ENCODE measurements around the gene LDLRAP1.
A peak's percentile ranks its signal among the peaks of the same experiment; 100 is the strongest.
"Not testable (repeated sequence)": the region's sequence is repeated elsewhere in the genome, so short reads cannot be mapped to it uniquely, and the experiment has no call there.

LDLRAP1 gene

DNA sequence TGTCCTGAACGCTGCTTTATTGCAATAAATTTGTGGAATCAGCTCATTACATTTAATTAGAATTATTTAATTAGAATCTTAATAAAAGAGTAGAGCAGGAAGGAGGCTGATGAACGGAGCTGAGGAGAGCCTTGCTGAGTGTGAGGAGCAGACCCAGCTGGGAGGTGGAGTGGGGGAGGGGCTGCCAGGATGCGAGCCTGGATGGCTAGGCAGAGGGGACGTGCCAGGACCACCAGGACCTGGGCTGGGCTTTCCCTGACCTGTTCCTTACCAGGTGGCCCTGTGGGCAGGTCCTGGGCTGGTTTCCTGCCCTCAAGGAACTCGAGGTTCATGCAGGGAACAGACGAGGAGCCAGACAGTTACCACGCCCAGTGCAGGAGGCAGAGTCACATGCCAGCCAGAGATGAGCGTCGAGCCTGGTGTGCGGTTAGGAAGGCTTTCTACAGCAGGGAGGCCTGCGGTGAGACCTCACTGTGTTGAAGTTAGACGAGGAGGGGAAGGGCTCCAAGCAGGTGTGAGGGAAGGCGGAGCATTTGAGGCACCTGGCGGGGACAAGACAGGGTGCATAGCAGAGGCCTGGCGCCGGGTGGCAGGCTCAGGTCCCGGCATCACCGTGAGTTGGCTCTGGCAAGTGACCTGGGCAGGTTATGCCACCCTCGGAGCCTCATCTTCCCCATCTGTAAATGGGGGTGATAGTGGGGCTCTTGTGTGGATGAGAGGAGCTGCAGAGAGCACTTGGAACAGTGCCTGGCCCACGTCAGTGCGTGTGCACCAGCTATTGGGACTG lies 33.9 kb downstream of the LDLRAP1 start:
- DNase-seq: no peak

DNA sequence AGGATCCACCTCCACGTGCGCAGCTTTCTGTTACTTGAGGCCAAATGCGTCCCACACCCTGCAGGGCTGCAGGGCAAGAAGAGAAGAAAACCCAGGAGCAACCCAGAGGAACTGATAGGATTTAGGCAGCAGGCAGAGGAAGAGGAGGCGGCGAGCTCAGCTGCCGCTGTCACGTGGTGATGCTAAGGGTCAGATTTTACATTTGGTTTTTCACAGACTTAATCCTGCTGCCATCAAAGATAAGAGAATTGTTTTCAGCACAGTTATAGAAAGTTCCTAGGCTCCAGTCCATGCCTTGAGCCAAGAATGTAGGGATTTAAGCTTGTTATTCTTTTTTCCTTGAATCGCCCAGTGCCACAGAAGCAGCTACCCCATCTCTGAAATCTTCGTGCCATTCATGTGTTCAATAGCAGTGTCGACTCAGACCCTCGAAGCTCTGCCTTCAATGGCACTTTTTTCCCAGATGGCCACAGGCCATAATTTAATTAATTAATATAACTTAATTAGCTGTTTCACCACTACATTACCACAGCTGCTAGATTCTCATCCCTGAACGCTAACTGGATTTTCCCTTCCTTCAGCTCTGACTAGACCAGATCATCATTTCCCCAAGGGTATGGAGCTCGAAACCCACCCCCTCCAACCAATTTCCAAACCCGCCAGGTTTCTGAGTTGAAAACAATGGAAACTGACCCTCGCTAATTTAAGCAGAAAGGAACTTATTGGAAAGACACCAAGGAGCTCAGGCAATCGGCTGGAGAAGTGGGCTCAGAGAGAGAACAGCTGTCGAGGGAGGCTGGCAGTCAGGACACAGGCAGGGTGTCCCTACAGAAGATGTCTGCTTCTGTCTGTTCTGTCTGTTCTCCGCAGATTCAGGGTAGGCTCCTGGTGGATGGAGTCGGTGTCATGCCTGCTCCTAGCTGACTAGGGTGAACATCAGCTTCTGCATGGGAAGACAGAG lies 36.2 kb downstream of the LDLRAP1 start:
- no peak for DNase-seq

DNA sequence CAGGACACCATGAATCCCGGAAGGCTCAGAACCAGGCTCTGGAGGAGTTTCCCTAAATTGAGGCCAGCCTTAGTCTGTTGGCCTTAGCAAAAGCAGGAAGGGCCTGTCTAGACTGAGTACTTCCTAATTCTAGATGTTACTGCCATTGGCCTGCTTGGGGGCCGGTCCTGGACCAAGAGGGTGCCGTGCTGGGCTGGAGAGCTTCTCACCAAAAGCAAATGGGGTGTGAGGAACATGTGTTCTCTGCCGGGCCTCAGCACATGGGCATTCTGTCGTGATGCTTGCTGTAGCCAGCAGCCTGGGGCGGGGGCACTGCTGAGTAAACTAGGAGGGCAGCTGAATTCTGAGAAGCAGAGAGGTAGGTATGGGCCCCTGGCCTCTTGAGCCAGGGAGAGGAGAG lies 37.5 kb downstream of the LDLRAP1 start:
- DNase-seq: no peak

DNA sequence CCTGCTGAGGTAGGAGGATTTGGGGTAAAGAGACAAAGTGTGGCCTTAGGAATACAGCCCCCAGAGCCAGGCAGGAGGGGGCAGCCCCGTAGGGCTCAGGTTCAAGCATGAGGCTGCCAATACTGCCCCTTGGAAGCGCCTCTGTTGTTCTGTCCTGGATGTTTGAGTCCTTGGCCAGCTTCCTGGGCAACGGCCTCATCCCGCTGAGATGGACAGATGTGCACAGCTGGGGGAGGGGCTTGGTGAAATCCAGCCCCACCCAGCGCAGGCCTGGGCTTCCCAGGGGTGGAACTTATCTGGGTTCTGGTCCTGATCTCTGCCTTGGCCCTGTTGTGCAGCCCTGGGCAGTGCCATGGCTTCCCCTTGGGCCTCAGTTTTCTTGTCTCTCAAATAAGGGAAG lies 38.4 kb downstream of the LDLRAP1 start:
- DNase-seq: no peak

DNA sequence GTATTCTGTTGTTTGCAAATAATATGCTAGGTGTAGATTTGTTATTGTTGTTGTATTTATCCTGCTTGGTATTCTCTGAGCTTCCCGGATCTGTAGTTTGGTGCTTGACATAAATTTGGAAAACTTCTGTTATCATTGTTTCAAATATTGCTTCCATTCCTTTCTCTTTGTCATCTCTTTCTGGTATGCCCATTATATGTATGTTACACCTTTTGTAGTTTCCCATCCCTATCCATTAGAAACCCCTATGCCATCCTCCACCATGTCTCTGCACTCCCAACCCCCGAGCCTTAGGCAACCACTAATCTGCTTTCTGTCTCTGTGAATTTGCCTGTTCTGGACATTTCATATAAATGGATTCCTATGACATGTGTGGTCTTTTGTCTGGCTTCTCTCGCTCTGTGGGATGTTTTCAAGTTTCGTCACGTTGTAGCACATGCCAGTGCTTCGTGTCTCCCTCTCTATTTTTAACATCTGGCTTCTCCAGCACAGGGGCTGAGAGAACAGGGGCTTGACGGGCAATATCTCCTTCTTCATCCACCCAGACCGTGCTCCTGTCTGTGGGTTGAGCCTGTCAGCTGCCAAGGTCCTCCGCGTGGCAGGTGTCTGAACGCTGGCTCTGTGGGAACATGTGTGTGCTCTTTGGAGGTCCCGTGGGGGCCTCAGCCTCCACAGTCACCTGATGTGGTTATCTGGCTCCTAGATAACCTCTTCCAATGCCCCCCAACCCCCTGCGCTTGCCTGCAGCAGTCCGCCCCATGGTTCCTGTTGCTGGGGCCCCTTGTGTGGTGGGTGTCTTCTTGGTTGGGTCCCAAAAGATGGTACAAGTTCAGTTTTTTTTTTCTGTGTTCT lies 40.3 kb downstream of the LDLRAP1 start:
- DNase-seq: no peak

DNA sequence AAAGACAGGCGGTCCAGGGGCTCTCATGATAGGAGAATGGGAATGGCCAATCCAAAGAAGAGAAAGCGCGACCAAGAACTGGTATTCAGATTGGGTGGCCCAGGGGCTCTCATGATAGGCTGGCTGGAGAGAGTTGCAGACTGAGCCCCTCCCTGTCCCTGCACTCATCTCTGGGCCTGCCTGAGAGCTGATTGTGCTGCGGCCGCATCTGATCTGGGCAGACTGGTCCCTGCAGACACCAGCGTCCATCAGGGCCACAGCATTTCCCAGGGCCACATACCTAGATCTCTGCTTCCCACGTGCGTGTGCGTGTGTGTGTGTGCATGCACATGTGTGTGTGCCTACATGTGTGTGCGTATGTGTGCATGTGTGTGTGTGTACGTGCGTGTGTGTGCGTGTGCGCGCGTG lies 42.8 kb downstream of the LDLRAP1 start:
- DNase-seq: no peak

DNA sequence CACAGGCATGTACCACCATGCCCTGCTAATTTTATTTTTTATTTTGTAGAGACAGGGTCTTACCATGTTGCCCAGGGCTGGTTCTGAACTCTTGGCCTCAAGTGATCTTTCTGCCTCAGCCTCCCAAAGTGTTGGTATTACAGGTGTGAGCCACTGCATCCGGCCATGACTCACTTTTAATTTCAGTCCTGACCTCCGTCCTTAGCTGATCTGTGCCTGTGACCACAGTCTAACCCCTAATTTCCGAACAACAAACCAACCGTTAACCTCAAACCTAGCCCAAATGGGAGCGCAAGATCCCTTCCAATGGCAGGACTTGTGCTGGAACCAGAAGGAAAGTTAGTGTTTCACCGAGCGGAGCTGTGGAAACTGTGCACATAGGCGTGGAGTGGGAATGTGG lies 43.9 kb downstream of the LDLRAP1 start:
- no peak for DNase-seq

DNA sequence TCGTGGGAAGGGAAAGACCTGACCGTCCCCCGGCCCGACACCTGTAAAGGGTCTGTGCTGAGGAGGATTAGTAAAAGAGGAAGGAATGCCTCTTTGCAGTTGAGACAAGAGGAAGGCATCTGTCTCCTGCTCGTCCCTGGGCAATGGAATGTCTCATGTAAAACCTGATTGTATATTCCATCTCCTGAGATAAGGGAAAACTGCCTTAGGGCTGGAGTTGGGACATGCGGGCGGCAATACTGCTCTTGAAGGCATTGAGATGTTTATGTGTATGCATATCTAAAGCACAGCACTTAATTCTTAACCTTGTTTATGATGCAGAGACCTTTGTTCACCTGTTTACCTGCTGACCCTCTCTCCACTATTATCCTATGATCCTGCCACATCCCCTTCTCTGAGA lies 44.8 kb downstream of the LDLRAP1 start:
- DNase-seq: not testable (repeated sequence)

DNA sequence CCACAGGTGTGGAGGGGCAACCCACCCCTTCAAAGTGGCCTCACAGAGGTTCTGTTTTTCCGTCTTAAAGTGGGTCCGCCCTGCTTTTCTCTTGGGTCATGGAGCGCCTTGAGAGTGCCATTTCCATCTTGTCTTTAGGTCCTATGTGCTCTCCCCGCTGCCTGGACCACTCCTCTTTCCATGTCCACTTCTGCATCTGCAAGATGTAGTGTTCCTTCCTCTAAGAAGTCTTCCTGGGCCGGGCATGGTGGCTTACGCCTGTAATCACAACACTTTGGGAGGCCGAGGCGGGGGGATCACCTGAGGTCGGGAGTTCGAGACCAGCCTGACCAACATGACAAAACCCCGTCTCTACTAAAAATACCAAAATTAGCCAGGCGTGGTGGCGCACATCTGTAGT lies 45.4 kb downstream of the LDLRAP1 start:
- not testable (repeated sequence) for DNase-seq

DNA sequence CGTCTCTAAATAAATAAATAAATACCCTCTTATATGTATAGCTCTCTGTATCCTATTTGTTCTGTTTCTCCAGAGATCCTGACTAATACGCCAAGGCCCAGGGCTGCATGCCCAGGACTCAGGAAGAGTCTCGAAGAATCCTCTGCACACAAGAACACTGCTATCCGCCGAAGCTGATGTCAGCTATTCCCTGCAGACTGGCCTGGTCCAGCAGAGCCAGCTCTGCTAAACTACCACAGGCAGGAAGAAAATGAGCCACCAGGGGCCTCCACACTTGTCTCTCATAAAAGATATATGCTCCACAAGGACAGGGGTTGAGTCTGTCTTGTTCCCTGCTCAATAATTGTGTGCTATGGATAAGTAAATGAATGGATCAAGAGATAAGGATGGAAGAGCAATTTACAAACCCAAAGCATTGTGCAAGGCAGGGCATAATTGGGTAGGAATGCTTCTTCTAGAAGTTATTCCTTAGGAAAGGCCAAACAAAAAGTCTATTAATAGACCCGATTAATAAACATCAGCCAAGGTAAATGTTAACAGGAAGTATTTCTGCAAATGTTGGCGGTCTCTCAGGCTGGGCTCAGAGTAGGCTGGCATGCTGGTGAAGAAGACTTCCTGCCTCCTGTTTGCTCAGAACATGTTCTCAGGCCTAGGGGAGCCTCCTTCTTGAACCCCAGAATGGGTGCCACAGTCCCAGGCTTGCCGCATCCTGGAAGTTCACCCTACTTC lies 46.9 kb downstream of the LDLRAP1 start:
- no peak for DNase-seq

DNA sequence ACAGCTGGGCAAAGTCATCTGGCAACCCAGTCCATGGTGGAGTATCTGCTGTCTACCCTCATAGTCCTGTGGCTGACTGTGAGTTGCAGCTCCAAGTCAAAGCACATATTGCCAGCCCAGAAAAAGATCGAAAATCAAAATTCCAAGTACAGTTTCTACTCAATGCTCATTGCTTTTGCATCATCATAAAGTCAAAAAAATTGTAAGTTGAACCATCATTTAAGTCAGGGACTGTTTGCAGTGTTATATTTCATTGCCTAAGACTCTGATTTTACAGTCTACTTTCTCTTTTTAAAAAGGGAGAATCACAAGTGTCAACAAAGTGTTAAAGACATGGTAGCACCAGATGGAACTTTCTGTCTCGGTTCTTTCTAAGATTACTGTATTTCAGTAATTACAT lies 50.5 kb downstream of the LDLRAP1 start:
- no peak for DNase-seq

DNA sequence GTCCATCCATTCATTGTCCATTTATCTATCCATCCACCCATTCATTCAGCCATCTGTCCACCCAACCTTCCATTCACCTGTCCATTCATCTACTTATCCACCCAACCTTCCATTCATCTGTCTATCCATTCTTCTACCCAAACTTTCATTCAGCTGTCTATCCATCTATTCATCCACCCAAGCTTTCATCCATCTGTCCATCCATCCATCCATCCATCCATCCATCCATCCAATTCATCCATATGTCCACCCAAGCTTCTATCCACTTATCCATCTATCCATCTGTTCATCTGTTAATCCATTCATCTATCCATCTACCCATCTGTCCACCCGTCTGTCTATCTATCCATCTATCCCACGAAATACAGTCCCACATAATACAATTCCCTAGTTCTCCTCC lies 51.6 kb downstream of the LDLRAP1 start:
- no peak for DNase-seq

DNA sequence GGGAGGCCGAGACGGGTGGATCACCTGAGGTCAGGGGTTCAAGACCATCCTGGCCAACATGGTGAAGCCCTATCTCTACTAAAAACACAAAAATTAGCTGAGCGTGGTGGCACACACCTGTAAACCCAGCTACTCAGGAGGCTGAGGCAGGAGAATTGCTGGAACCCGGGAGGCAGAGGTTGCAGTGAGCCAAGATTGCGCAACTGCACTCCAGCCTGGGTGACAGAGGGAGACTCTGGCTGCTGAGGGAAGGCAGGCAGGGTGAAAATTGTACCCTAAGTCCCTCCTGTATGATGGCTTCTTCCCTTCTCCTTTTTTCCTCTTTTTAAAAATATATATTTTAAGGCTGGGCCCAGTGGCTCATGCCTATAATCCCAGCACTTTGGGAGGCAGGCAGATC lies 53.2 kb downstream of the LDLRAP1 start:
- DNase-seq: not testable (repeated sequence)

DNA sequence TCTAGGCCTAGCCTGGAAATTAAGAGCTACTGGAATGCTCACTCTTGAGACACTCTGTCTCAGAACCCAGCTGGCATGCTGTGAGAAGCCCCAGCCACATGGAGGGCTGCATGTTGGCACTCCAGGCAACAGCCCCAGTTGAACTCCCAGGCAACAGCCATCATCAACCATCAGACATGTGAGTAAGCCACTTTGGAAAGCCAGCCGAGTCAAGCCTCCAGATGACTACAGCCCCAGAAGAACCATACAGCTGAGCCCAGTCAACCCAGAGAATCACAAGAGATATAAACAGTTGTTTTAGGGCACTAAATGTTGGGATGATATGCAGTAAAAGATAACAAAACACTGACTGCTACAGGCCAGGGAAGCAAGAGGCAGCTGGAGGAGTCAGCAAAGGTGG lies 55.5 kb downstream of the LDLRAP1 start:
- DNase-seq: no peak

DNA sequence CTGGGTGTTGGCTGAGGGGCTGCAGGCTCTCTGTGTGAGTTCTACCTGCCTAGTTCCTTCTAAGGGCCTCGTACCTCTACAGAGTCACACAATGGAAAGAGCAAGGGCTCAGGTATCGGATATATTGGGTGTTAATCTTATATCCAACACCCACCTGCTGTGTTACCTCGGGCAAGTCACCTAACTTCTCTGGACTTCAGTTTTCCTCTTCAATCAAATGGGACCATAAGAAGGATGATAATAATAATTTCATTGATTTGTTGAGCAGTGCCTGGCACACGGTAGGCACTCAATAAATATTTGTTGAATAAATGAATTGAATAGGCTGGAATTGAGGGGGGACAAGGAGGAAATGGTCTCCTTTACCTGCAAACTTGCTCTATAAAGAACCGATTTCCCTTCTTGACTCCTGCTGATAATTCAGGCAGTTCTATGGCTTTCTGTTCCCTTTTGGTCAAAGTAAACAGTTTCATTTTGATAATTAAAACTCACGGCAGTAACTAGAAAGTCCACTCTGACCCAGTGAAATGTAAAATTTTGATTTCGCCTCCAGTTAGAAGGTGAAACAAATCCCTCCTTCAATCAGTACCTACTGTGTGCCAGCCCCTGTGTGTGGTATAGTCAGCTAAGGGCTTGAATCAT lies 56.7 kb downstream of the LDLRAP1 start:
- no peak for DNase-seq

DNA sequence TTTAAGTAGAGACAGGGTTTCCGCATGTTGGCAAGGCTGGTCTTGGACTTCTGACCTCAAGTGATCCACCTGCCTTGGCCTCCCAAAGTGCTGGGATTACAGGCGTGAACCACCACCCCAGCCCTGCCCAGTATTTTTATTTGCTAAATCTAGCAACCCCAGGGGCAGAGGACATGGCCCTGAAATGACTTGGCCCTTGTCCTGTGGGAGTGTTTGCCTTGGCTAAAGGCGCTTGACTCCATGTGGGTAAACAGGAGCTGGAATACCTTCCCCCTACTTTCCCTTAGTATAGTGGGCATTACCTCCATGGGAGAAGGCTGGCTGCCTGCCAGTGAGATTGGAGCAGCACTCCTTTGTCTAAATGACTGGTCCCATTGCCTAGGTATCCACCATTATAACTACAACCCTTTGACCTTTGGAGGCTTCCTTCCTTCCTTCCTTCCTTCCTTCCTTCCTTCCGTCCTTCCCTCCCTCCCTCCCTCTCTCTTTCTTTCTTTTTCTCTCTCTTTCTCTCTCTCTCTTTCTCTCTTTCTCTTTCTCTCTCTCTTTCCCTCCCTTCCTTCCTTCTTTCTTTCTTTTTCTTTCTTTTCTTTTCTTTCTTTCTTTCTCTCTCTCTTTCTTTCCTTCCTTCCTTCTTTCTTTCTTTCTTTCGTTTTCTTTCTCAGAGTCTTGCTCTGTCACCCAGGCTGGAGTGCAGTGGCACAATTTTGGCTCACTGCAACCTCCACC lies 57.7 kb downstream of the LDLRAP1 start:
- DNase-seq: not testable (repeated sequence)

DNA sequence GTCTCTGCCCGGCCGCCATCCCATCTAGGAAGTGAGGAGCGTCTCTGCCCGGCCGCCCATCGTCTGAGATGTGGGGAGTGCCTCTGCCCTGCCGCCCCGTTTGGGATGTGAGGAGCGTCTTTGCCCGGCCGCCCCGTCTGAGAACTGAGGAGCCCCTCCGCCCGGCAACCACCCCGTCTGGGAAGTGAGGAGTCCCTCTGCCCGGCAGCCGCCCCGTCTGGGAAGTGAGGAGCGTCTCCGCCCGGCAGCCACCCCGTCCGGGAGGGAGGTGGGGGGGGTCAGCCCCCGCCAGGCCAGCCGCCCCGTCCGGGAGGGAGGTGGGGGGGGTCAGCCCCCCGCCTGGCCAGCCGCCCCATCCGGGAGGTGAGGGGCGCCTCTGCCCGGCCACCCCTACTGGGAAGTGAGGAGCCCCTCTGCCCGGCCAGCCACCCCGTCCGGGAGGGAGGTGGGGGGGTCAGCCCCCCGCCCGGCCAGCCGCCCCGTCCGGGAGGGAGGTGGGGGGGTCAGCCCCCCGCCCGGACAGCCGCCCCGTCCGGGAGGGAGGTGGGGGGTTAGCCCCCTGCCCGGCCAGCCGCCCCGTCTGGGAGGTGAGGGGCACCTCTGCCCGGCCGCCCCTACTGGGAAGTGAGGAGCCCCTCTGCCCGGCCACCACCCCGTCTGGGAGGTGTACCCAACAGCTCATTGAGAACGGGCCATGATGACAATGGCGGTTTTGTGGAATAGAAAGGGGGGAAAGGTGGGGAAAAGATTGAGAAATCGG lies 60.6 kb downstream of the LDLRAP1 start:
- DNase-seq: not testable (repeated sequence)

DNA sequence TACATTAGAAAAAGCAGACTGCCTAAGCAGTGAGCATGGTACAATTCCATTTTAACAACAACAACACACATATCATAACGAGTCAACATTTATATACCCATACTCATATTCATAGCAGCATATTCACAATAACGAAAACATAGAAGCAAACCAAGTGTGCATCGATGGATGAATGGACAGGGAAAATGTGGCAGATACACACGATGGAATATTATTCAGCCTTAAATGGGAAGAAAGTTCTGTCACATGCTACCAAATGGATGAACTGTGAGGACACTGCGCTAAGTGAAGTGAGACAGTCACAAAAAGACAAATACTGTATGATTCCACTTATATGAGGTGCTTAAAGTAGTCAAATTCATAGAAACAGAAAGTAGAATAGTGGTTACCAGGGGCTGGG lies 63.7 kb downstream of the LDLRAP1 start:
- DNase-seq: no peak

DNA sequence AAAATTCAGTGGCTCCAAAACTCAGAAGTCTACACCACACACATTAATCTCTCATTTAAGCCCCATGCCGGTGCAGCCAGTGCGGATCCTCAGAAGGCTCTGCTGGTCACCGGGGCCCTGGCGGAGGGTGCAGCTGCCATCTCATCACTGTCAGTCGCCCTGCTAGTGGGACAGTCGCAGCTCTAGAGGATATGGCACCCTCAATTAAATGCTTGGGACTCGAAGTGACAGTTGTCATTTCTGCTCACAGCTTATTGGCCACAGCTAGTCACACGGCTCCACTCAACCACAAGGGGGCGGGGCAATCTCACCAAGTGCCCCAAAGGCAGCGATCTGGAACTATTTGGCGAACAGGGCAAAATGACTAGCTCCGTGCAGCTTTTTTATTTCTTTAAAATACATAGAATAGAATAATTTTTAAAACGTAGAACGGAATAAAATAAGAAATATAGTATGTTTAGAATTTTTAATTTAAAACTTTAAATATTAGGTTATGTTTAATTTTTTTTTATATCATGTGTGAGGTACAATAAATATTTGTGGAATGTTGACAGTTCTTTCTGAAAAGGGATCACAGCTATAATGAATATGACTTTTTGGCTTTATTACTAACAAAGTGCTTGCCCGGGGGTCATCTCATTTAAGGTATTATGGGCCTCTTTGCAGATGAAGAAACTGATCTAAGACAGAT lies 65.2 kb downstream of the LDLRAP1 start:
- peak; percentile 38 to 80 (median 72) for DNase-seq

DNA sequence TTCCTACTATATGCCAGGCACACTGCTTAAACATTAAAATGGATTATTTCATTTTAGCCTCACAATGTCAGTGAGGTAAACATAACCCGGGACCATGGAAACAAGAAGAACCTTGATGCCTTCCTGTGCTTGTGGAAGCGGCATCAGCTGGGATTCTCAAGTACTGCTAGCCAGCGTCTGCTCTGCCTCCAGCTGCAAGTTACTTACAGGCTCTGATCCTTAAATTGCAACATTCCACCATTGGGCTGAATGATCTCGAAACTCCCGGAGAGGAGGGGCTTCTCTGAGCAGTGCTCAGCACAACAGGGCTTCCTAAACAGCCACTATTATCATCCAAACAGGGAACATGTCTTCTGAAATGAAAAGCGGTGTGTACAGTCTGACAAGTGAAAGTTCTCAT lies 66.5 kb downstream of the LDLRAP1 start:
- no peak for DNase-seq
